ENCODE results near the gene REPIN1.
A peak's percentile ranks its signal among the peaks of the same experiment; 100 is the strongest.

REPIN1 gene

DNA sequence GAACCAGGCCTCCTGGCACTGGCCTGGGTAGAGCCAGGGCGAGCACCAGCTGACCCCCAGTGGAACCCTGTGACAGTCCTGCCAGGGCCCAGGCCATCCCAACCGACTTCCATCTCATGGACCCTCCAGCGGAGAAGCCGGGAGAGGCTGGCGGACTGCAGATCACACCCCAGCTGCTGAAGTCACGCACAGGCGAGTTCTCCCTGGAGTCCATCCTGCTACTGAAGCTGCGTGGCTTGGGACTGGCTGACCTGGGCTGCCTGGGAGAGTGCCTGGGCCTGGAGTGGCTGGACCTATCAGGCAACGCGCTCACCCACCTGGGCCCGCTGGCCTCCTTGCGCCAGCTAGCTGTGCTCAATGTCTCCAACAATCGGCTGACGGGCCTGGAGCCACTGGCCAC lies 31.9 kb upstream of the REPIN1 start:
- no peak for DNase-seq (ENCODE audit: low read depth in 2 of 2, low spot score in 1 of 2)

DNA sequence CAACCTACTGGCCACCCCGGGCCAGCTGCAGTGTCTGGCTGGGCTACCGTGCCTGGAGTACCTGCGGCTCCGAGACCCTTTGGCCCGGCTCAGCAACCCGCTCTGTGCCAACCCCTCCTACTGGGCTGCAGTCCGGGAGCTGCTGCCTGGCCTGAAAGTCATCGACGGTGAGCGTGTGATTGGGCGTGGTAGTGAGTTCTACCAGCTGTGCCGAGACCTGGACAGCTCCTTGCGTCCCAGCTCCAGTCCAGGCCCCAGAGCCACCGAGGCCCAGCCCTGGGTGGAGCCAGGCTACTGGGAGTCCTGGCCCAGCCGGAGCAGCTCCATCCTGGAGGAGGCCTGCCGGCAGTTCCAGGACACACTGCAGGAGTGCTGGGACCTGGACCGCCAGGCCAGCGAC lies 31.4 kb upstream of the REPIN1 start:
- DNase-seq (ENCODE audit: low read depth in 2 of 2, low spot score in 1 of 2) = no peak

DNA sequence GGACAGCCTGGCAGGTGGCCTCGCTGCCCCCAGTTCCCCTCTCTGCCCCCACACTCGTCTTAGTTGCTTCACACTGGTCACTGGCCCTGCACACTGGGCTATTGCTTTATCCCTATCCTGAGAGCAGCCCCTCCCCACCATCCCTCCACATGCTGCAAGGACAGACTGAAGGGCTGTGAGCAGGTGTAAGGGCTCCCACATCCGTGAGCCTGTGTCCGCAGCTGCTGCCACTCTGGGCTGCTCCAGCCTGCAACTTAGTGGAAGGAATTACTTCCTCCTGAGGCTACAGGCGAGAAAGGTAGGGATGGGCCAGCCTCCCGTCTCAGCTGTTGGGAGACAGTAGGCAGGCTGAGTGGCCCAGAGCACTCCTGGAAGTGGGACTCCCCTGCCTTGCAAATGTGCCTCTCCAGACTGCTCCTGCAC lies 31.0 kb upstream of the REPIN1 start:
- DNase-seq (ENCODE audit: low read depth in 2 of 2, low spot score in 1 of 2) = no peak

DNA sequence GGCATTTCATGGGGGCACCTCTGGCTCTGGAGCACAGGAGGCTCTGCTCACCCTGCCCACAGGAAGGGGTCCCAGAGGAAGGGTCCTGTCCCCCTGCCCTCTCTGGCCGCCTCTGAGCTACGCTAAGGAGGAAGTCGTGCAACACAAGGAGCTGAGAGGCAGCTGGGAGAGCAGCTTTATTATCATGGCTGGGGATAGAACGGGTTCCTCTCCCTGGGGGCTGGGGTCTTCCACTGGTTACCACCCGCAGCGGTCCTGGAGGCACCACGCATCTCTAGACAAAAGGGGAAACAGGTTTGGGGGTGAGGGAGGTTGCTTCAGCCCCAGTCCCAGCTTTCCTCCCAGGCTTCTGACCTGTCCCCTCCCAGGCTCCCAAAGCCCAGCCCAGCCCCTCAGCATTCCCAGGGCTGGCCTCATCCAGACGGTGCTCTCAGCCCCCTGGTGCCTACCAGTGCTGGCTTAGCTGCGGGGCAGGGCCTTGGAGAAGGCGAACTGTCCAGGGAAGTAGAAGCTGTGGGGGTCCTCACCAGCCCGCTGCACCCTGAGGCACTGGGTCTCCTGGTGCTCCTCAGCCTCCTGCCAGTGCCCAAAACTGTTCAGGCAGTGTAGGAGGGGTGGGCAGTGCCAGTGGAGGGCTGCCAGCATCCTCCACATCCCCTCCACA lies 30.3 kb upstream of the REPIN1 start:
- no peak for DNase-seq (ENCODE audit: low read depth in 2 of 2, low spot score in 1 of 2)

DNA sequence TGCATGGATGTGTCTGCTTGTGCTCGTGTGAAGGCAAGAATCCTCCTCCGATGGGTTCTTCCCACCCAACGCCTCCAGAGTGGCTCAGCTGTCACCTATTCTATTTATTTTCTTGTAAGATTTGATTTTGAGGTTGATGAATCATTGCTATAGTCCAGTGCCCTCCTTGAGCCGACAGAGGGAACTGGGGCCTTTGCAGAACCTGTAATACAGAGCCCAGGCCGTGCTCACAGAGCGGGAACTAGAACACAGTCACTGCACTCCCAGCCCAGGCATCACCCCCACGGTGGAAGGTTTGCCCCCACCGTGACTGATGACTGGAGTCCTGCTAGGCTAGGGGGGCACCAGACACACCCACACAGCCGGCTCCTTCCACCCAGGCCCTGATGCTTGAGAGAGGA lies 29.2 kb upstream of the REPIN1 start:
- DNase-seq (ENCODE audit: low read depth in 2 of 2, low spot score in 1 of 2) = no peak

DNA sequence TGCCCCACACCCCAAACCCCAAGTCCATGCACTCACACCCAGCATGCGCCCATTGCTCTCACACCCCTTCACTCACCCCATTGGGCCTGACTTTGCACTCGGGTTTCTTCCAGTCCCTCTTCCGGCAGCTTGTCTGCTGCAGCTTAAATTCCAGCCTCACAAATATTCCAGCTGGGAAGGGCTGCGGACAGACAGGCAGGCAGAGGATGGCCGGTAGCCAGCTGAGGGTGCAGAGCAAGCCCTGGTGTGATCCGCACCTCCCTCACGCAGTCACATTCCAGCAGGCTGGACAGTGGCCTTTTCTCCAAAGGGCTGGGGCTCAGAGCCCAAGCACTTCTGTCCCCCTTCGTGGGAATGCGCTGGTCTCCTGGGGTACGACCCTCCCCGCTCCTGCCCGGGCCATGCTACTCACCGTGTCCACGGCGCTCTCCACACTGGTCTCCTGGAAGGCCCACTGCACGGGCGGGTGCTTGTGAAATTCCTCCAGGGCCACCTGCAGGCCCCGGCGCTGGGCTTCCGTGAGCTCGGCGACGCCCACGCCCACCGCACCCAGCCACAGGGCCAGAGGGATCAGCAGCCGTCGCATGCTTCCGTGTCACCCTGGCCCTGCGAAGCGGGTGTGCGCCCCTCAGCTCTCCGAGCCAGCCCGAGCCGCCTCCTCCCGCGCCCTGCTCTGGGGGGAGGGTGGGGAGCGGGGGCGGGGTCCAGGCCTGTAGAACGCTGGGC lies 28.4 kb upstream of the REPIN1 start:
- DNase-seq (ENCODE audit: low read depth in 2 of 2, low spot score in 1 of 2) = no peak

DNA sequence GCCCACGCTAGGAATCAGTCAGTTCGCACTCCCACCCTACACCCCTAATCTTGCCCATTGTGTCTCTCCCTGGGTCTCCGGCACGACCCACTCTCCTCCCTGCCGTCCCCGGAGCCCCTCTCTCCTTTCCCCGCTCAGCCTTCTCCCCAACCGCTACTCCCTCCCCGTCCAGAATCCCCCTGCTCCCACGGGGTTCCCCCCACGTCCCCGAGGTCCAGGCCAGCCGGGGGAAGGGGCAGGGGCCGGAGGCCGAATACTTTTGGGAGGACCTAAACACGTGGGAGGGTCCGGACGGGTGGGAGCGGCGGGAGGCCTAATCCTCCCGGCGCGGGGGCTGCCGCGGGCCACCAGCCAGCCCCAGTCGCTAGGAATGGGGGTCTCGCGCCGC lies 27.8 kb upstream of the REPIN1 start:
- DNase-seq (ENCODE audit: low read depth in 2 of 2, low spot score in 1 of 2) = no peak

DNA sequence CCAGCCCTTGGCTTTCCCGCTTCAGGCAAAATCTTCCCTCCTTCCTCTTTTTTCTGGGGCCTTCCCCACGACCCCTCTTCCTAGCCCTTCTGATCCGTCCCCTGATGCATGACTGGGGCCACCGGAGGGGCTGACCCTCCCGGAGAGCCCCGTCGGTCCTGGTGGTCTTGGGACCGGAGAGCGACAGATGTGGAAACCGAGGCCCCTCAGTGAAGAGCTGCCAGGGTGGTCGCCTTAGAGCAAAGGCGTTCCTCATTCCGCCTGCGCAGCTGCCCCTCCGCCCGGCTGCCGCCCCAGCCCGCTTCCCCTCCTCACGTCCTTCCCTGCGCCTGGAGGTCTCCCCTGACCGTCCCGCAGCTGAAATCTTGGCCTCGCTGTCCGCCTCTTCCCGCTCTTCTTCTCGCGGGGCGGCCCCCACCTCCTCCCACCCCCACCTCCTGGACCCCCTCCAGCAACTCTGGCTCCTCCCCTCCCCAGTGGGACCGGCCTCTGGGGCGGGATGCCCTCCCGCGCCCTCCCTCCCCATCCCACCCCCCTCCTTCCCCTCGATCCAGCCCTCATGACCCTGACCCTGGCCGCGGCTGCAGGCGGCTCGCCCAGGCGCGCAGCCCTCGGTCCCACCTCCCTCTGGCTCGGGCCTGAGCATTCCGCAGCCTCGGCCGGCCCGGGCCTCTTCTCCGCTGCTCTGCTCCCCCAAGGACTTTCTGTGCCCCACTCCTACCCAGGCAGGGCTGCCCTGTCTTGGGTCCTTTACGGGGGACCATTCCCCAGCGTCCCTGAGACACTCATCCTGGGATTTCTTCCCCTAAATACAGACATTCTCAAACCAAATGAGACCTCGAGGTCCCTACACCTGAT lies 27.1 kb upstream of the REPIN1 start, which contains the start of gene RARRES2:
Gene RARRES2, minus strand, starts transcription at position 367 of the 858 bp plus-strand sequence. CDS start 1,020 bp downstream, outside the sequence.
- no peak for DNase-seq (ENCODE audit: low read depth in 2 of 2, low spot score in 1 of 2)

DNA sequence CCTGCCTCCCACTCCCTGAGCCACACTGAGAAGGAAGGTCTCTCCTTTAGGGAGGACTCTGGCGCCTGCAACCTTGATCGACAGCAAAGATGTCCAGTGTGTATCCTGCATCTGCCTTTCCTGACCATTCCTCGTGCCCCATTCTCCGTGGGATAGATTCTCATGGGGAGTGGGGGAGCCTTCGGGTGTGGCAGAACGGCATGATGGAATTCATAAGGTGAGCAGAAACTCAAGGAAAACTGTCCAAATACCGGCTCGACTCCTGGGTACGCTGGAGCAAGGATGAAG lies 26.6 kb upstream of the REPIN1 start:
- no peak for DNase-seq (ENCODE audit: low read depth in 2 of 2, low spot score in 1 of 2)

DNA sequence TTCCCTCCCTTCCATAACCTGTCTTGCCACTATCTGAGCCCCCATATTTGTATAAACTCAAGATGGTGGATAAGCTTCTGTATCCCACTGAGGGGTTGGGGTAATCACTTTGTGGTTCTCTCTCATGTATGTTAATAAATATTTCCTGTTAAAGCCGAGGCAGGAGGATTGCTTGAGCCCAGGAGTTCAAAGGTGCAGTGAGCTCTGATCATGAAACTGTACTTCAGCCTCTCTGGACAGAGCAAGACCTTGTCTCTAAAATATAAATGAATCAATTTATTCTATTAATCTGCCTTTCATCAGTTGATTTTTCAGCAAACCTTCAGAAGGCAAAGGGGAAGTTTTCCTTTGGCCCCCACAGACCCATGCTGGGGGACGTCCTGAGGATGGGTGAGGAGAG lies 25.4 kb upstream of the REPIN1 start:
- DNase-seq (ENCODE audit: low read depth in 2 of 2, low spot score in 1 of 2) = no peak

DNA sequence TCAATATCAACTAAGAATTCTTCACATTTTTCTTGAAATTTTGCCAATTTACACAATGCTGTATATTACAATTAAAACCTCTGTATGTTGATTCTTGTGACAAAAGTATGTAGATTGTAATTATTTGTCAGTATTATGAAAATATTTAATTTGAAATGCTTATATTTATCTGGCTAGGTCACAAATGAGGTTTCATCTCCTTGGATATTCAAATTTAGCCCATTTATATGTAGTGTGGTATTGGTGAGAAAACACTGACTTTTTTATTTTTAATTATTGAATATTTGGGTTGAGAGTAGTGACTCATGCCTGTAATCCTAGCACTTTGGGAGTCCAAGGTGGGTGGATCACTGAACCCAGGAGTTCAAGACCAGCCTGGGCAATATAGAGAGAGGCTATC lies 24.3 kb upstream of the REPIN1 start:
- DNase-seq (ENCODE audit: low read depth in 2 of 2, low spot score in 1 of 2) = no peak

DNA sequence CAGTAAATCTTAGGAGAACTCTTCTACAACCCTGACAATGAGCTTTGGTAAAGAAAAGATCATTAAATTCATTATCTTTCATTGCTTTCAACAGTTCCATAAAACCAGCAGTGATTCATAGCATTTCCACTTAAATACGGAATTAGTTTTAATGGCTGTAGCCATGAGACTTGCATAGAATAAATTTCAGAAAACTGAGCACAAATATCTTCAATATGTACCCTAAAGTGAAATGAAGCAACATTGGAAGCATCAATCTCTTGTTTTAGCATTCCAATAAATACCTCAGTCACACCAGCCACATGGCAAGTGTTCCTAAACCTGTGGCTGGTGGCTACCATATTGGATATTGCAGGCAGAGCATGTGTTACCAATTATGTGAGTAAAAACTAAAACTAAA lies 23.6 kb upstream of the REPIN1 start:
- DNase-seq (ENCODE audit: low read depth in 2 of 2, low spot score in 1 of 2) = no peak

DNA sequence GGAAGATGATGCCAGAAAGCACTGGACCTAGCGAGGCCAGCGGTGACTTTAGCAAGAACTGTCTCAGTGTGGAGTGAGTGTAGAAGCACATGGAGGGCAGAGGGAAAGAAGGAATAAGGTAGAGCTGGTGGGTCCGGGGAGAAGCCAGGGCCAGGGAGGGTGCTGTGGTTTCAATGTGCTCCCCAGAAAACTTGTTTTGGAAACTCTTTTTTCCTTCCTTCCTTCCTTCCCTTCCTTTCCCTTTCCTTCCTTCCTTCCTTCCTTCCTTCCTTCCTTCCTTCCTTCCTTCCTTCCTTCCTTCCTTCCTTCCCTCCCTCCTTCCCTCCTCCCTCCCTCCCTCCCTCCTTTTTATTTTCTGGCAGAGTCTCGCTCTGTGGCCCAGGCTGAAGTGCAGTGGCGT lies 21.7 kb upstream of the REPIN1 start:
- no peak for DNase-seq (ENCODE audit: low read depth in 2 of 2, low spot score in 1 of 2)

DNA sequence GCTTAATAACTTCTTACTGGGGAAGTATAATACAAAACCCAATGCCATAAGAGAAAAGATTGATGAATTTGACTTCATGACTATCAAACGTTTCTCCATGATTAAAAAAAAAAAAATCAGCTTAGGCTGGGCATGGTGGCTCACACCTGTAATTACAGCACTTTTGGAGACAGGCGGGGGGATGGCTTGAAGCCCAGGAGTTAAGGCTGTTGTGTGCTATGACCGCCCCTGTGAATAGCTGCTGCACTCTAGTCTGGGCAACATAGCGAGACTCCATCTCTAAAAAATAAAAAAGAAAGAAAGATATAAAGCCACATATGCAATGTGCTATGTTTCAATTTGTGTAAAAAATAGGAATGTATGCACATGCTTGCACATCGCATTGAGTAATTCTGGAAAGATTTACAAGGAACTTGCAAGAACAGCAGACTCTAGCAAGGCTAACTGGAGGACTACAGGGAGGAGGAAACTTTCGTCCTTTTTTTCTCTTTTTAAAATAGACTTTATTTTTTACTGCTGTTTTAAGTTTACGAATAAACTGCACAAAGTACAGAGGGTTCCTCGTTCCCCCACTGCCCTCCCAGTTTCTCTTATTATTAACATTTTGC lies 16.9 kb upstream of the REPIN1 start:
- no peak for DNase-seq (ENCODE audit: low read depth in 2 of 2, low spot score in 1 of 2)

DNA sequence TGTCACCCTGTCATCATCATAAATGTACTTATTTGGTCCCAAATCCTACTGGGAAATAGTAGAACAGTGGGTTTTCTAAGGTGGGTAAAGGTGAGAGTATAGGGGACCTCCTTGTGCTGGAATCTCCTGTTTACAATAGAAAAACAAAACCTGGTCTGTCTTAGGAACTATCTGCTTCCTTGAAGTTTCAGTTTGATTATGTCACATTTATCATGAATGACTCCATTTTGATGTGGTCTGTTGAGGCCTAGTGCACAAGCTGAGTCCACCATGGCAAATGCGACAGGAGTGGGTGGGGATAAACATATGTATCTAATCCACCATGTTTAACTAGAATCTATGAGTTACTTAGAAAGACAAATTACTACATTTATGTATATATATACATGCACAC lies 13.0 kb upstream of the REPIN1 start:
- DNase-seq (ENCODE audit: low read depth in 2 of 2, low spot score in 1 of 2) = no peak

DNA sequence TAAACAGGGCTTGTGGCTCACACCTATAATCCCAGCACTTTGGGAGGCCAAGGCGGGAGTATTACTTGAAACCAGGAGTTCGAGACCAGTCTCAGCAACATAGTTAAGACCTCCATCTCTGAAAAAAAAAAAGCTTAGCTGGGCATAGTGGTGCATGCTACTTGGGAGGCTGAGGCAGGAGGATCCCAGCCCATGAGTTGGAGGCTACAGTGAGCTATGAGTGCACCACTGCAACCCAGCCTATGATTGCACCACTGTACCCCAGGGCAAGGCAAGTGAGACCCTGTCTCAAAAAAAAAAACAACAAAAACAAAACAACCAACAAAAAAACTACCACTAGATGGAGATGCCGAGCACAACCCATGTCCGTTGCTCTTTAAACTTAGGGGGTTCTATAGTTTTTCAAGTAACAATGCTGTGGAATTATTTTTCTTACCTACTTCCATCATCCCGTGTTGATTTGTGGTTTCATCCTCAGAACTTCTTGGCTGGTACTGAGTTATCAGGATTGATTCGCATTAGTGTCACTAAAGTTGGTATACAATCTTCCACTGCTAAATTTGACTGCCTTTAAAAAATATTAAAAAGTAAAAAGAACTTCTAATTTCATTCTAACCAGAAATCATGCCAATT lies 12.2 kb upstream of the REPIN1 start:
- DNase-seq (ENCODE audit: low read depth in 2 of 2, low spot score in 1 of 2) = no peak

DNA sequence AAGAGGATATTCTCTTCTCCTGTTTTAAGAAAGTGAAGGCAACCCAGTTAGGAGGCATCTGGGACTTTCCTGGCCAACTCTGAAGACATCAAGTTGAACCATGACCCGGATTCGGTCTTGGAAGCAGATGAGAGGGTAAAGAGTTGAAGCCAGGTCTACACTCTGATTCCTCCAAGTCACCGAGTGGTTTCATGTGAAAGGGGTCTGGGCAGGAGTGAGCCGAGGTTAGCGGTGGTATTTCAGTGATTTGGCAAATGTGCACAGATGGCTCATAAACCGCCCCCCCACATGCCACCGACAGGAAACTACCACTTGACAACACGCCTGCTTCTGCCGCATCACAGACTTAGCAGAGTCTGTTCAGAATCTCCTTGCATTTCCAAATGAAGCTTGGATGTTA lies 11.4 kb upstream of the REPIN1 start:
- DNase-seq (ENCODE audit: low read depth in 2 of 2, low spot score in 1 of 2) = peak in 1 of 2 donors; percentile 41

DNA sequence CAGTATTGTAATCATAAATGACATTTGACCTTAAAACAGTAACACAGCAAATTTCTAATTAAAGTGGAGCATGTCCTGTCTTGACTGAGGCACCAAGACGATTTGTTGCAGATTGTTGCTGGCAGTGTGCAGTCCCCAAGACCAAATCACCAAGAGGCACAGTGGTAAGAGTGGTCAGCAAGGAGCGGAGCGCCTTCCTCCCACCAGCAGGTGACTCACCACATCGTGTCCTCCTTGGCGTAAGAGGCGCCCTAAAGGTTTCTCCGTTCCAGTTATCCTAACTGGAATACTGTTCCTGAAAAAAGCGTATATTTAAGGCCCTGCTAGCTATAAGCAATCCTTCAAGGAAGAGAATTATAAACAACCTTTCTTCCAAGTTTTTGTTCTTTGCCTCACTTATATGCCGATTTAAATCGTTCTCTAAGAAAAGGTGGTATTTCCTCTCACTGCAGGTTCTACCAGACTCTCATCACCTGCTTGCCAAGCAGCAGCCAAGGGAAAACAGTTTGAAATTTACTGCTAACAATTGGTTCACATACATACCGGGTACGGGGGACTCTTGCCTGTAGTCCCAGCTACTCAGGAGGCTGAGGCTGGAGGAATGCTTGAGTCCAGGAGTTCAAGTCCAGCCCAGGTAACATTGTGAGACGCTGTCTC lies 10.7 kb upstream of the REPIN1 start:
- DNase-seq (ENCODE audit: low read depth in 2 of 2, low spot score in 1 of 2) = no peak

DNA sequence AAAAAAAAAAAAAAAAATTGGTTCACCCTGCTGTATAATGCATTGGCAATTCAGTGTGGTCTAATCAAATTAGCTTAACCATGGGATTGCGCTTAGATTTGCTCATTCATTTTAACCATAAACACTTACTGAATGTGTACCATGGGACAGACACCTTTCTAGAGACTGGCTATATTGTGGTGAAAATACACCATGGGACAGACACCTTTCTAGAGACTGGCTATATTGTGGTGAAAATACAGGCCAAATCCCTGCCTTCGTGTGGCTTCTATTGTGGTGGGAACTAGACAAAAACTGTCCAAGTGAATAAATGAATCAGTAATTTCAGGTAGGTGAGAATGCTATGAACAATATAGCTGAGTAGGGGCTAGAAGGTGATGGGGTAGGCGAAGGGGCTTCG lies 10.2 kb upstream of the REPIN1 start:
- no peak for DNase-seq (ENCODE audit: low read depth in 2 of 2, low spot score in 1 of 2)

DNA sequence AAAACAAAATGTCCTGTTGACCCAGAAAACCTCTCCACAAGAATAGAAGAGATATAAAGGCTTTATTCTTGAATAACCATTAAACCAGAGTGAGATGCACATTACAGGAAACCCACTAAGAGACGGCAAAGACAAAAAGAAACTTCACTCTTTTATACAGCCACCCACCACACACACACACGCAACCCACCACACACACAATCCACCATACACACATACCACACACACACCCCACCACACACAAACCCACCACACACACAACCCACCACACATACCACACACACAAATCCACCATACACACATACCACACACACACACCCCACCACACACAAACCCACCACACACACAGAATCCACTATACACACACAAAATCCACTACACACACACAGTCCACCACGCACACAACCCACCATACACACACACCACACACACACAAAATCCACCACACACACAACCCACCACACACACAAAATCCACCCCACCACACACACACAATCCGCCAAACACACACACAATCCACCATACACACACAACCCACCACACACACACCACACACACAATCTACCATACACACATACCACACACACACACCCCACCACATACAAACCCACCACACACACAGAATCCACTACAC lies 9.5 kb upstream of the REPIN1 start:
- DNase-seq (ENCODE audit: low read depth in 2 of 2, low spot score in 1 of 2) = no peak

All from stimulated activated CD8-positive, alpha-beta memory T cell treated with anti-CD3 and anti-CD28 coated beads, Interleukin-4, amount 100 ng/mL, for 1 hour (primary cell).